T-helper 2 cell treated with Interferon-gamma antibody and Interleukin-4, amounts not matched to agents 5 μg/mL and 100 μg/mL, for 36 hours (primary cell): ENCODE data around the gene PAGR1.
A peak's percentile ranks its signal among the peaks of the same experiment; 100 is the strongest.
"Not testable (repeated sequence)": the region's sequence is repeated elsewhere in the genome, so short reads cannot be mapped to it uniquely, and the experiment has no call there.

Experiments used
- DNase-seq: peaks from one replicate; pipeline ENCODE4 v3.0.0; 2021; ENCODE audit warnings: low spot score
- H3K27ac Mint-ChIP-seq: one replicate; pipeline ENCODE4 v1.8.0; 2021; ENCODE audit warnings: mild to moderate bottlenecking, mixed read lengths
- H3K27me3 Mint-ChIP-seq: one replicate; pipeline ENCODE4 v1.8.0; 2021; ENCODE audit warnings: low read depth, mixed read lengths
- H3K36me3 Mint-ChIP-seq: one replicate; pipeline ENCODE4 v1.8.0; 2021; ENCODE audit warnings: low read depth, mixed read lengths
- H3K4me1 Mint-ChIP-seq: one replicate; pipeline ENCODE4 v1.8.0; 2021; ENCODE audit warnings: low read depth, mixed read lengths
- H3K4me3 Mint-ChIP-seq: one replicate; pipeline ENCODE4 v1.8.0; 2022; ENCODE audit warnings: mild to moderate bottlenecking, moderate library complexity, mixed read lengths
- H3K9me3 Mint-ChIP-seq: one replicate; pipeline ENCODE4 v1.8.0; 2021; ENCODE audit warnings: mixed read lengths

PAGR1 gene

GRCh38 chr16:29815793-29816693 lies at the start of gene PAGR1:
Gene PAGR1, plus strand, starts transcription at chr16:29816152. Its CDS starts 374 bp downstream, at chr16:29816526.
- H3K4me1 Mint-ChIP-seq = peaks cover 41% of the 10 kb centered on the region
- peak within 1 kb of the TSS; percentile 99 for H3K4me3 Mint-ChIP-seq
- peaks cover 37% of the 10 kb centered on the region for H3K36me3 Mint-ChIP-seq
- H3K9me3 Mint-ChIP-seq = no peaks in the 10 kb centered on the region
- peak; percentile 99 for DNase-seq
- H3K27me3 Mint-ChIP-seq = peaks cover 8% of the 10 kb centered on the region
- peak within 1 kb of the TSS; percentile 99 for H3K27ac Mint-ChIP-seq

- H3K27me3 Mint-ChIP-seq = peaks cover 2% of the 10 kb centered on the region
- no peaks in the 10 kb centered on the region for H3K9me3 Mint-ChIP-seq
- no peak for DNase-seq
- no peak overlapping the region for H3K4me3 Mint-ChIP-seq
- H3K27ac Mint-ChIP-seq = no peak overlapping the region
- no peaks in the 10 kb centered on the region for H3K36me3 Mint-ChIP-seq
- H3K4me1 Mint-ChIP-seq = no peaks in the 10 kb centered on the region
Observed at GRCh38 chr16:29766571-29766970, 49.4 kb upstream of the PAGR1 start.

GRCh38 chr16:29767062-29767461 lies 48.9 kb upstream of the PAGR1 start:
- Mint-ChIP-seq H3K36me3 (no peaks in the 10 kb centered on the region), H3K4me1 (no peaks in the 10 kb centered on the region), H3K9me3 (no peaks in the 10 kb centered on the region), H3K4me3 (no peak overlapping the region), H3K27ac (no peak overlapping the region), H3K27me3 (peaks cover 2% of the 10 kb centered on the region)
- no peak for DNase-seq

GRCh38 chr16:29769507-29769906 lies 46.4 kb upstream of the PAGR1 start:
- no peak for DNase-seq
- H3K4me1 Mint-ChIP-seq = no peaks in the 10 kb centered on the region
- H3K9me3 Mint-ChIP-seq = no peaks in the 10 kb centered on the region
- no peak overlapping the region for H3K27ac Mint-ChIP-seq
- no peaks in the 10 kb centered on the region for H3K36me3 Mint-ChIP-seq
- no peak overlapping the region for H3K4me3 Mint-ChIP-seq
- no peaks in the 10 kb centered on the region for H3K27me3 Mint-ChIP-seq

- Mint-ChIP-seq H3K4me3 (no peak overlapping the region), H3K36me3 (no peaks in the 10 kb centered on the region), H3K27ac (no peak overlapping the region), H3K9me3 (no peaks in the 10 kb centered on the region), H3K27me3 (no peaks in the 10 kb centered on the region), H3K4me1 (no peaks in the 10 kb centered on the region)
- DNase-seq = no peak
Observed at GRCh38 chr16:29770250-29770929, 45.6 kb upstream of the PAGR1 start.

- not testable (repeated sequence) for H3K9me3 Mint-ChIP-seq, H3K36me3 Mint-ChIP-seq
Observed at GRCh38 chr16:29772330-29772729, 43.6 kb upstream of the PAGR1 start.

GRCh38 chr16:29774730-29775129 lies 41.2 kb upstream of the PAGR1 start:
- Mint-ChIP-seq H3K9me3 (no peaks in the 10 kb centered on the region), H3K27ac (no peak overlapping the region)

More at GRCh38 chr16:29772330-29772729, 43.6 kb upstream of the PAGR1 start:
- not testable (repeated sequence) for DNase-seq, H3K4me3 Mint-ChIP-seq, H3K27me3 Mint-ChIP-seq, H3K27ac Mint-ChIP-seq, H3K4me1 Mint-ChIP-seq

GRCh38 chr16:29775742-29776408 lies 40.1 kb upstream of the PAGR1 start:
- no peak for DNase-seq
- peak overlapping the region; percentile 45 for H3K27ac Mint-ChIP-seq
- no peaks in the 10 kb centered on the region for H3K9me3 Mint-ChIP-seq
- no peak overlapping the region for H3K4me3 Mint-ChIP-seq
- no peaks in the 10 kb centered on the region for H3K4me1 Mint-ChIP-seq
- H3K27me3 Mint-ChIP-seq = peaks cover 18% of the 10 kb centered on the region
- no peaks in the 10 kb centered on the region for H3K36me3 Mint-ChIP-seq

More at GRCh38 chr16:29774730-29775129, 41.2 kb upstream of the PAGR1 start:
- H3K4me1 Mint-ChIP-seq = no peaks in the 10 kb centered on the region
- H3K4me3 Mint-ChIP-seq = no peak overlapping the region
- DNase-seq = no peak
- H3K36me3 Mint-ChIP-seq = no peaks in the 10 kb centered on the region
- peaks cover 13% of the 10 kb centered on the region for H3K27me3 Mint-ChIP-seq

- Mint-ChIP-seq H3K27me3 (peaks cover 22% of the 10 kb centered on the region), H3K4me3 (no peak within 1 kb of the TSS), H3K36me3 (no peaks in the 10 kb centered on the region), H3K9me3 (no peaks in the 10 kb centered on the region), H3K4me1 (no peaks in the 10 kb centered on the region), H3K27ac (no peak within 1 kb of the TSS)
- DNase-seq = no peak
Observed at GRCh38 chr16:29777576-29778350, 38.2 kb upstream of the PAGR1 start, which contains the start of gene ZG16. Gene ZG16, plus strand, starts transcription at chr16:29778256. Its CDS starts 1,011 bp downstream, at chr16:29779267.

- peaks cover 11% of the 10 kb centered on the region for H3K4me1 Mint-ChIP-seq
- H3K4me3 Mint-ChIP-seq = no peak overlapping the region
- peaks cover 22% of the 10 kb centered on the region for H3K27me3 Mint-ChIP-seq
- no peaks in the 10 kb centered on the region for H3K9me3 Mint-ChIP-seq
- H3K27ac Mint-ChIP-seq = no peak overlapping the region
- H3K36me3 Mint-ChIP-seq = no peaks in the 10 kb centered on the region
- no peak for DNase-seq
Observed at GRCh38 chr16:29779474-29779873, 36.5 kb upstream of the PAGR1 start.

GRCh38 chr16:29783094-29783953 lies 32.6 kb upstream of the PAGR1 start:
- H3K9me3 Mint-ChIP-seq, H3K4me3 Mint-ChIP-seq, DNase-seq, H3K27ac Mint-ChIP-seq, H3K36me3 Mint-ChIP-seq: not testable (repeated sequence)
- peaks cover 23% of the 10 kb centered on the region for H3K4me1 Mint-ChIP-seq
- H3K27me3 Mint-ChIP-seq = peaks cover 20% of the 10 kb centered on the region

GRCh38 chr16:29784157-29784556 lies 31.8 kb upstream of the PAGR1 start:
- H3K4me1 Mint-ChIP-seq = peaks cover 25% of the 10 kb centered on the region
- H3K36me3 Mint-ChIP-seq = no peaks in the 10 kb centered on the region
- peak overlapping the region; percentile 12 for H3K4me3 Mint-ChIP-seq
- peaks cover 13% of the 10 kb centered on the region for H3K27me3 Mint-ChIP-seq
- H3K9me3 Mint-ChIP-seq = no peaks in the 10 kb centered on the region
- DNase-seq = no peak
- H3K27ac Mint-ChIP-seq = peak overlapping the region; percentile 53
